ENCODE results near the gene ACSL5.

ACSL5 gene

DNA sequence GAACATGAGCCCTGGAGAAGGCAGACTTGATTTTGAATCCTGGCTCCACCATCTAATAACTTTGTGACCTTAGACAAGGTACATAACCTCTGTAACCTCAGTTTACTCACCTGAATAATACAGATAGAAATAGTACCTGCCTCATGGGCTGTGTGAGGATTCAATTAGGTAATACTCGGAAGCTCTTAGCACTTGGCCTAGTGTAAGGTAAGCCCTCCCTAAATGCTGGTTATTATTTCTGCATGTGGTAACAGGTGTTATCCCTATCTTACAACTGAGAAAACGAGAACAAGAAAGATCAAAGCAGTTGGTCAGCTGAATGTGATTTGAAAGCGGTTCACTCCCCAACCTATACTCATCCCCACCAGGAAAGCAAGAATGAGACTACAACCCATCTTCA lies 28.7 kb upstream of the ACSL5 start:
- DNase-seq (ENCODE audit: low spot score in 2 of 2): no peak
- Mint-ChIP-seq H3K36me3 (no peaks in the 10 kb centered on the region), H3K27ac (peak overlapping the region; percentile 34), H3K4me1 (peaks cover 5% of the 10 kb centered on the region), H3K4me3 (no peak overlapping the region), H3K9me3 (no peaks in the 10 kb centered on the region)
- no peak for ATAC-seq

DNA sequence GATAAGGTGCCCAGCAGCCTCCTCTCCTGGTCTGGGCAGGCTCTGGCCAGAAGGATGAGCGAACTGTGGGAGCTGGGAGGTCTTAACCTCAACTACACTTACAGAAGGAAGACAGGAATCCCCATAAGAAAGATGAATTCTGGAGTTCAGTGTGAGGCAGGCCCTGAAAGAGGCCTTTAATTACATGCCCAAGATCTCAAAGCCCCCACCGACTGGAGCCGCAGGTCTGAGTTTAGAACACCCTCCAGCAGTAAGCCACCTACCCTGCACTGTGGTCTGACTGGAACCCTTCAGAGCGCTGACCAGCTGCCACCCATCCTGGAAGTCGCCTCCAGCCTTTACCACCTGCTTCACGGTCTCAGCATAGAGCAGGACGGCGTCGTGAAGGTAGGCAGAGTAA lies 28.2 kb upstream of the ACSL5 start:
- Mint-ChIP-seq H3K4me3 (no peak overlapping the region), H3K4me1 (peaks cover 5% of the 10 kb centered on the region), H3K36me3 (no peaks in the 10 kb centered on the region), H3K27ac (peak overlapping the region; percentile 34), H3K9me3 (no peaks in the 10 kb centered on the region)
- ATAC-seq (no peak), DNase-seq (ENCODE audit: low spot score in 2 of 2) (no peak)

DNA sequence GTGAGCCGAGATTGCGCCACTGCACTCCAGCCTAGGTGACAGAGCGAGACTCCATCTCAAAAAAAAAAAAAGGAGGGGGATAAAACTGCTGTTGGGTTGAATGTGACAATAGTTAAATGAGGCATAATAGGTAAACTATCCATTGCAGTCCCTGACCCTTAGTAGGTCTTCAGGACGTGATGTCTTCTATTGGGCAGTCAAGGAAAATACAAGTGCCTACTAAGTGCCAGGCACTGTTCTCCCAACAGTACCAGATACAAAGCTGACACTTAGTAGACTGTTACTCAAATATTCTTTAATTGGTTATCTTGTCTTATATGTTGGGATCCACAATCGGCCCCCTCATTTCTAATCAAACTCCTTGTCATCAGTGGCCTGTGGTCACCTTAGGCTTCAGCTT lies 27.1 kb upstream of the ACSL5 start:
- DNase-seq (ENCODE audit: low spot score in 2 of 2) (no peak), ATAC-seq (no peak)
- no peaks in the 10 kb centered on the region for H3K9me3 Mint-ChIP-seq
- no peak overlapping the region for H3K4me3 Mint-ChIP-seq
- peaks cover 5% of the 10 kb centered on the region for H3K4me1 Mint-ChIP-seq
- H3K36me3 Mint-ChIP-seq: no peaks in the 10 kb centered on the region
- no peak overlapping the region for H3K27ac Mint-ChIP-seq

DNA sequence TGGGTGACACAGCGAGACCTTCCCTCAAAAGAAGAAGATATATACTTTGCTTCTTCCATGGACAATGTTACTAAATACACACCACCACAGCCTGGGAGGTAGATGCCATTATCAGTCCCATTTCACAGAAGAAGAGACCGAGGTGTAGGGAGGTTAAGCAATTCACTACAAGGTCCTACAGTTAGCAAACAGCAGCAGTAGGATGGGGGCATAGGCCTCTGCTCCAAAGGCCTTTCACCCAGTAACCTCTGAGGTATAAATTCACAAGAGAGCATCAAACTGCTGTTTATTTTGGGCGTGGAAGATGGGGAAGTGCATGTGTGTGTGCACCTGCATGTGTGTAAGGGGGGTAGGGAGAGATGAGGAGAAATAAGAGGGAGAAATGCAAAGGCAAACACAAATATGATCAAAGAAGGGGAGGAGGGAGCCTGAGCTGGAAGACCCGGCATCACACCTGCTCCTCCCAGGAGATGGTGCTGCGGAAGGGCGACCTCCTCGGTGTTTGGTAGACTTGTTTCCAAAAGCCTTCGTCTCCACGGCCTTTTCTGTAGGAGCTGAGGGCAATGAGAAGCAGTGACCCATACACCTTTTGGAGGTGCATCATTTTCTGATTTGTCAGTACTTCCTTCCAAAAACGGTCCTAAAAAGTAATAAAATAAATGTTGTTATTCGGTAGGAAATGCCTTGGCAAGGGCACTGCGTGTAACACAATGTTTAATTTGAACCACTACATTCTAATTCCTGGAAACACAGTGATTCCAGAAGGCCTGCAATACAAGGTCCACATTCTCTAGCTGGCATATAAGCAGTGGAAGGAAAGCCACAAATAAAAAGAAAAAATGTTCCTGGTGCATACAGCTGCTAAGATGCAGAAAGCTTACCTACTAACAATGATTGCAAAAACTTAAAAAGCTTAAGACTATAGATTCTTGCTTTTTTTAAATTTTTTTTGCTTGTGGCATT lies 25.9 kb upstream of the ACSL5 start:
- no peak overlapping the region for H3K4me3 Mint-ChIP-seq
- ATAC-seq (no peak), DNase-seq (ENCODE audit: low spot score in 2 of 2) (no peak)
- no peaks in the 10 kb centered on the region for H3K36me3 Mint-ChIP-seq
- H3K9me3 Mint-ChIP-seq: no peaks in the 10 kb centered on the region
- H3K27ac Mint-ChIP-seq: no peak overlapping the region
- H3K4me1 Mint-ChIP-seq: peaks cover 5% of the 10 kb centered on the region

DNA sequence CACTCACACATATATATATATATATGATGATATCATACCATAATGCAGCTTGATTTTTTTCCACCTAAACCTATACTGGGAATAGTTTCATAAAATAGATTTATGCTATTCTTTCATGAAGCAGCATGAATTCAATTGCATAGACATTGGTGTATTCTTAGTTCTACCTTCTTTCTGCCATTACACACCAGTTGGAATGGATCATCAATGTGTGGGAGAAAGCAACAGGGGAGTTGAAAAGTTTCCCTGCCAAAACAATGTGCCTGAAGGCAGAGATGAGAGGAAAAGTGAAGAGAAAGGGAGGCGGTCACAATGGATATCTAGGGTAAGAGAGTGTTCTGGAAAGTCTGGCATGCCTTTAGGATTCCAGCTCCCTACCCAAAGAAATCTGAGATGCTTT lies 25.2 kb upstream of the ACSL5 start:
- DNase-seq (ENCODE audit: low spot score in 2 of 2) (no peak), ATAC-seq (no peak)
- Mint-ChIP-seq H3K36me3 (no peaks in the 10 kb centered on the region), H3K9me3 (no peaks in the 10 kb centered on the region), H3K27ac (no peak overlapping the region), H3K4me3 (no peak overlapping the region), H3K4me1 (peaks cover 5% of the 10 kb centered on the region)

DNA sequence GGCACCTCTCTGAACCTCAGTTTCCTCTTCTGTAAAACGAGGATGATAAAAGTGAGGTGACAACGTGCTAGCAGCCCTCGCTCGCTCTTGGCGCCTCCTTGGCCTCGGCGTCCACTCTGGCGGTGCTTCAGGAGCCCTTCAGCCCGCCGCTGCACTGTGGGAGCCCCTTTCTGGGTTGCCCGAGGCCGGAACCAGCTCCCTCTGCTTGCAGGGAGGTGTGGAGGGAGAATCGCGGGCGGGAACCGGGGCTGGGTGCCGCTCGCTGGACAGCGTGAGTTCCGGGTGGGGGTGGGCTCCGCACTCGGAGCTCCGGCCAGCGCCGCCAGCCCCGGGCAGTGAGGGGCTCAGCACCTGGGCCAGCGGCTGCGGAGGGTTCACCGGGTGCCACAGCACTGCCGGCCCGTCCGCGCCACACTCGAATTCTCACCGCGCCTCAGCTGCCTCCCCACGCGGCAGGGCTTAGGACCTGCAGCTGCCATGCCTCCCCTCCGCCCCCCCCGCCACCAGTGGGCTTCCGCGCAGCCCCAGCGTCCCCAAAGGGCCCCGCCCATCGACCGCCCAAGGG lies 24.3 kb upstream of the ACSL5 start:
- H3K9me3 Mint-ChIP-seq: no peaks in the 10 kb centered on the region
- H3K36me3 Mint-ChIP-seq: no peaks in the 10 kb centered on the region
- no peak for ATAC-seq
- DNase-seq (ENCODE audit: low spot score in 2 of 2): no peak
- no peak overlapping the region for H3K4me3 Mint-ChIP-seq
- peaks cover 5% of the 10 kb centered on the region for H3K4me1 Mint-ChIP-seq
- H3K27ac Mint-ChIP-seq: no peak overlapping the region

DNA sequence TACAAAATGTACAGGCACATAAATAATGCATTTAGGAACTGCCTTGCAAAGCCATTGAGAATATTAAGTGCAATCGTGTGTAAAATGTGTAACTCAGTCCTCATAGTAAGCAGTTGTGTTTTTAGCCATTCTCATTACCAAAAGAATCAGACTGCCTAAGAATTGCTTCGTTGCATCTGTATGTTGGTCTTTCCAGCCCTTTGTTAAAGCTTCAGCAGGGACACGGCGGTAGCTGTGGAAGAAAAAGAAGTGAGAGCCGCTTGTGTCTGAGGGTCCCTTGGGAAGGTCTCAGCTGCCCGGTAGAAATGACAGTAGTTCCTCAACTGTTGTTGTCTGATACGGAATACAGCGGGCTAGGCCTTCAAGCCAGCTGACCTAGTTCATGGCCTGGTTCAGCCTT lies 22.8 kb upstream of the ACSL5 start:
- Mint-ChIP-seq H3K36me3 (no peaks in the 10 kb centered on the region), H3K9me3 (no peaks in the 10 kb centered on the region), H3K4me3 (no peak overlapping the region), H3K27ac (no peak overlapping the region), H3K4me1 (no peaks in the 10 kb centered on the region)
- ATAC-seq (no peak), DNase-seq (ENCODE audit: low spot score in 2 of 2) (no peak)

DNA sequence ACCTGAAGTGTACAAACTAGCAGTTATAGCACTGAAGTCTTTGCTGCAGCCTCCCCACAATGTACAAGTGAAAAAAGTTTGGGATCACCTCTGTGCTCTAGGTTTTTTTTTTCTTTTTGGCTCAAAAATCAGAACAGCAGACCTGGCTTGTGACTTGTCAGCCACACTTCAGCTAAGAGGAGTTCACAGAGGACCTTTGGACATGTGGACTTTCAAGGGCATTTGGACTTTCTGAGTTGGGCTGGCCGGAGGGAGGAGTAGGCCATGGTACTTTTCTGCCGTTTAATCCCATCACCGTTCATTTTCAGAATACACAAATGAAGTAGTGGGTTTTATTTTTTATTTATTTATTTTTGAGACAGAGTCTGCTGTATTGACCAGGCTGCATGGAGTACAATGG lies 21.9 kb upstream of the ACSL5 start:
- Mint-ChIP-seq H3K4me3 (no peak overlapping the region), H3K9me3 (no peaks in the 10 kb centered on the region), H3K4me1 (no peaks in the 10 kb centered on the region), H3K36me3 (no peaks in the 10 kb centered on the region), H3K27ac (no peak overlapping the region)
- ATAC-seq: no peak
- DNase-seq (ENCODE audit: low spot score in 2 of 2): no peak

DNA sequence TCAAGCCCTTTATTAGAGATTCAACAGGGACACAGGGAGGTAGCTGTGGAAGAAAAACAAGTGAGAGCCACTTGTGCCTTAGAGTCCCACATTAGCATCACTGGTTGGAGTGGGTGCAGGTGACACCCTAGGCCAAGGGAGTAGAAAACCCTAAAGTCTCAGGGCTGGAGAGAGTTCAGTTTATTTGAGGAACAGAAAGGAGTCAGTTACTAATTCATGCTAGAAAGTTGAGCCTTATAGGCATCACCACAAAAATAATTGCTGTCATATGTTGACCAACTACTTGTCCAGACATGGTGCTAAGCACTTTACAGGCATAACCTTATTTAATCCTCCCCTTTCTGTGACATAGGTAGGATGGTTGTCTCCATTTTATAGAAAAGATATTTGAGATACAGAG lies 20.9 kb upstream of the ACSL5 start:
- Mint-ChIP-seq H3K27ac (peak overlapping the region; percentile 56), H3K9me3 (no peaks in the 10 kb centered on the region), H3K4me1 (no peaks in the 10 kb centered on the region), H3K4me3 (no peak overlapping the region), H3K36me3 (no peaks in the 10 kb centered on the region)
- no peak for ATAC-seq
- no peak for DNase-seq (ENCODE audit: low spot score in 2 of 2)

DNA sequence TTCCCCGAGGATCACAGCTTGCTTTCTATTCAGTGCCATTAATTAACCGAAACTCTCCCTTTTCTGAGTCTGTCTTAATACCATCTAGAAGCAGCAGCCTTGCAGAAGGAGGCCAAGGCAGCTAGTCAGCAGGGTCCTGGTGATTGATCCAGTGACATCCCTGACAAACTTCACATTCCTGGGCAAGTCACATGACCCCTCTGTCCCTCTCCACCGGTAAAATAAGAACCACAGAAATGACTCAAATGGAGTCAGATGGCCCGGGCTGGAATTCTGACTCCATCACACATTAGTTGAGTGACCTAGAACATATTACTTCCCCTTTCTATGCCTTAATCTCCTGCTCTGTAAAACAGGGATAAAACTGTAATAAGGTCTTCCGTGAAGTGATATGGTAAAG lies 17.2 kb upstream of the ACSL5 start:
- H3K9me3 Mint-ChIP-seq: no peaks in the 10 kb centered on the region
- H3K4me1 Mint-ChIP-seq: no peaks in the 10 kb centered on the region
- no peak for DNase-seq (ENCODE audit: low spot score in 2 of 2)
- H3K27ac Mint-ChIP-seq: no peak overlapping the region
- no peak for ATAC-seq
- H3K4me3 Mint-ChIP-seq: no peak overlapping the region
- H3K36me3 Mint-ChIP-seq: no peaks in the 10 kb centered on the region

DNA sequence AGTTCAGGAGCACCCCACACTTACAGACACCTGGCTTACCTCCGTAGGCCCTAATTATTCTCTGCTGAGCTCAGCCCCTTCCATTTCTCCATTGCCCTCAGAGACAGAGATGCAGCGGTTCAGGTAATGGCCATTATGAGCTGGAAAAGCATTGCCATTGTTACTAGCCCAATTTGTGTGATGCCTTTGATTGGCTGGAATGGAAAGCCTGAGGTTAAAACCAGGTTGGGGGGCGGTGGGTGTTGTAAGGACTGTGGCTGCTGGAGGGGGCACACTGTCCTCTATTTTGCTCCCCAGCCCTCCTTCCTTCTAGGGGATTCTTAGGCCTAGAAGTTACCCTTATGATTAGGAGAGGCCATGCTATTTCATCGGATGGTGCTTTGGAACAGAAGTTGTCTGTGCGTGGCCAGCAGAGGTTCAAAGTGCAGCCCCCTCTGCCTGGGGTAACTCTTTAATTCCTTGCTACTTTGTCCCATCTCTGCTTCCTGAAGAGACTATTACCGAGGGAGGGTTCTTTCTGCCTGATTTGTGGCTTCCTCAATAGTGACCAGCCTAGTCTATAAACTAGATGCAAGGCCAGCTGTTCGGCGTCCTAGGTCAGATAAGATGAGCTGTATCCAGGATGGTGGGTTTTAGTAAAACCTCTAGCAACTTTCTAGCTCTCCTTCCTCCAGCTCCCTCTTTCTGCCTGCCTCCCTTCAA lies 14.2 kb upstream of the ACSL5 start:
- Mint-ChIP-seq H3K4me3 (no peak overlapping the region), H3K36me3 (no peaks in the 10 kb centered on the region), H3K4me1 (no peaks in the 10 kb centered on the region), H3K27ac (no peak overlapping the region), H3K9me3 (no peaks in the 10 kb centered on the region)
- ATAC-seq (no peak), DNase-seq (ENCODE audit: low spot score in 2 of 2) (no peak)

DNA sequence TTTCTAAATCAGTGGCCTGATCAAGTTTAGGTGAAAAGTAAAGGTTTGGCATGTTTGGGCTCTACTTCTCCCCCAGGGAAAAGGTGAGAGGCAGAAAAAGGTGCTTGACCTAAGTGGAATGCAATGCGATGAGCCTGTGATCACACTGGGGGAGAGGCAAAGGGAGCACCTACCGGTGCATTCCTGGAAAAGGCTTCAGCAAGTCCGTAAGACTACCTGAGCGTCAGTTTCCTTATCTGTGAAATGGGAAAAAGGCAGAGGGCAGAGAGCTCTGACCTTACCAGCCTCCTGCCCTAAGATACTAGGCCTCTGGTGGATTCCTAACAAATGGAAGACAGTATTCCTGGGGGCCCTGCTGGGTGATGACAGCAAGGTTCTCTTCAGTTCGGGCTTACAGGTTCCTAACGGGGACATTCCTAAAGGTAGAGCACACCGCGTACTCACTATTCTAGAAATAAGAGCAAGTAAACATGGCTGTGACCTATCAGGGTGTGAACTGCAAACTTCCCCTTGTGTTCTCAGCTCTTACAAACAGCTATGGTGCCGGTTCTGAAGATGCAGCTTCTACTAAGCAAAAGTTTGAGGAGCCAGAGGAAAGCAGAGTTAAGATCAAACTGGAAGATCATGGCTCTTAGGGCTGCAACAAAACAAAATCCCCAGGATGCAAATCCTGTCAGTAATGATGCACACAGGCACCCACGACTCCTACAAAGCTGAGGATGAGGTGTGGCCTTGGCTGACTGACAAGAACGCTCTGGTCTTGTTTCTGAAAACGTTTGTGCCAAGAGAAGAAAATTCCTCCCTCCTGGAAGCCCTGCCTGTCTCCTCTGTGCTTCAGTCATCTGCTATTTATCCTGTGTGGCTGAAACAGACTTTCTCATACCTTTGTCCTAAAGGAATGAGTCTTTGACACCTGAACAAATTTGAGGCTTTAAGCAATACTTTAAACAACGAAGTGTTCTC lies 13.3 kb upstream of the ACSL5 start:
- DNase-seq (ENCODE audit: low spot score in 2 of 2) (no peak), ATAC-seq (no peak)
- Mint-ChIP-seq H3K27ac (no peak overlapping the region), H3K4me3 (no peak overlapping the region), H3K4me1 (no peaks in the 10 kb centered on the region), H3K36me3 (no peaks in the 10 kb centered on the region), H3K9me3 (no peaks in the 10 kb centered on the region)

DNA sequence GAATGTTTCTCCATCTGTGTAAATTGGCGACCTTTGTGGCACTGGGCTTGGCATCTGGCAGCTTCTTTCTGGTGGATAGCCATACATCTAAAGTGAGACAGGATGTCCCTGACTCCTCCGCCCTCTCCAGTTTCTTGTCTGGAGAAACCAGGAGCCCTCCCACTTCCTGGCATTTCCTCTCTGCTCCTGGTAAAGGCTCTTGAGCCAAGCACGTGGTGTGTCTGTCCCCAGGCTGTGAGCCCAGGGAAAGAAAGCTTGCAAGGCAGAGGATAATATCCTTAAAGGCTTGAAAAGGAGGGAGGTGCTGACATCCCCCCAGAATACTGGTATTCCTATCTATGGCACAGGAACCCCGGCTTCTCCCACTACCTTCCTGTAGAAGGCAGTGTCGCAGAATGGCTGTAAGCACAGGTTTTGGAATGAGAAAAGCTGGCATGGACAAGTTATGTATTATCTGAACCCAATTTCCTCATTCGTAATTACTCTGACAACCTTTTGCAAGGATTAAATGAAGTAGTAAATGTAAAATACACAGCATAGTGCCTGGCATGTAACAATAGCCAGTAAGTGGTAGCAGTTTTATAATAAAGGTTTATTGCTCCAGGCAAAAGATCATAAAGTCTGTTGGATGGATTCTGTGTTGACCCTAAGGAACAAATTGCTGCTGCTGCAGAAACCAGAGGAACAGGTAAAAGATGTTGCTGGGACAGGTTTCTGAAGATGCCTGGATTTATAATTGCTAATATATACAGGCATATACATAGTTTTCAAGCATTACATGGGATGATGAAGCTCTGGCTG lies 11.8 kb upstream of the ACSL5 start:
- Mint-ChIP-seq H3K4me1 (no peaks in the 10 kb centered on the region), H3K36me3 (no peaks in the 10 kb centered on the region), H3K9me3 (no peaks in the 10 kb centered on the region), H3K4me3 (no peak overlapping the region), H3K27ac (no peak overlapping the region)
- DNase-seq (ENCODE audit: low spot score in 2 of 2) (peak in 1 of 2 donors; percentile 38), ATAC-seq (no peak)

DNA sequence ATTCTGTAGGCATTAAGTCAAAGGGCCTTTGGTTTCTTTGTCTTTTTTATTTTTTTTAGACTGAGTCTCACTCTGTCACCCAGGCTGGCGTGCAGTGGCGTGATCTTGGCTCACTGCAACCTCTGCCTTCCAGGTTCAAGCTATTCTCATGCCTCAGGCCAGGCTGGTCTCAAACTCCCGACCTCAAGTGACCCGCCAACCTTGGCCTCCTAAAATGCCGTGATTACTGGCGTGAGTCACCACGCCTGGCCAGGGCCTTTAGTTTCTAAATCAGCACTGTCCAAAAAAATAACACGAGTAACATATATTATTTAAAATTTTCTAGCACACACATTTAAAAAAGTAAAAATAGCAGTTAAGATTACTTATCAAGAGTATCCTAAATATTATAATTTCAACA lies 11.1 kb upstream of the ACSL5 start:
- DNase-seq (ENCODE audit: low spot score in 2 of 2) (no peak), ATAC-seq (no peak)
- H3K9me3 Mint-ChIP-seq: no peaks in the 10 kb centered on the region
- no peaks in the 10 kb centered on the region for H3K4me1 Mint-ChIP-seq
- H3K27ac Mint-ChIP-seq: no peak overlapping the region
- no peak overlapping the region for H3K4me3 Mint-ChIP-seq
- H3K36me3 Mint-ChIP-seq: no peaks in the 10 kb centered on the region

Data from stimulated activated effector memory CD8-positive, alpha-beta T cell treated with anti-CD3 and anti-CD28 coated beads, Interleukin-12 subunit alpha, Interleukin-12 subunit beta, amount 100 ng/mL, for 72 hours (primary cell).